Measurements from ENCODE around the gene PRDM13. TPM values are rescaled to one million over a fixed set of nuclear protein-coding genes. Genes with fewer than 3 reads are reported as not detected.
"Not testable (repeated sequence)": the region's sequence is repeated elsewhere in the genome, so short reads cannot be mapped to it uniquely, and the experiment has no call there.

Gene PRDM13
- total RNA-seq, 4 donors from 2014 or later: not detected

DNA sequence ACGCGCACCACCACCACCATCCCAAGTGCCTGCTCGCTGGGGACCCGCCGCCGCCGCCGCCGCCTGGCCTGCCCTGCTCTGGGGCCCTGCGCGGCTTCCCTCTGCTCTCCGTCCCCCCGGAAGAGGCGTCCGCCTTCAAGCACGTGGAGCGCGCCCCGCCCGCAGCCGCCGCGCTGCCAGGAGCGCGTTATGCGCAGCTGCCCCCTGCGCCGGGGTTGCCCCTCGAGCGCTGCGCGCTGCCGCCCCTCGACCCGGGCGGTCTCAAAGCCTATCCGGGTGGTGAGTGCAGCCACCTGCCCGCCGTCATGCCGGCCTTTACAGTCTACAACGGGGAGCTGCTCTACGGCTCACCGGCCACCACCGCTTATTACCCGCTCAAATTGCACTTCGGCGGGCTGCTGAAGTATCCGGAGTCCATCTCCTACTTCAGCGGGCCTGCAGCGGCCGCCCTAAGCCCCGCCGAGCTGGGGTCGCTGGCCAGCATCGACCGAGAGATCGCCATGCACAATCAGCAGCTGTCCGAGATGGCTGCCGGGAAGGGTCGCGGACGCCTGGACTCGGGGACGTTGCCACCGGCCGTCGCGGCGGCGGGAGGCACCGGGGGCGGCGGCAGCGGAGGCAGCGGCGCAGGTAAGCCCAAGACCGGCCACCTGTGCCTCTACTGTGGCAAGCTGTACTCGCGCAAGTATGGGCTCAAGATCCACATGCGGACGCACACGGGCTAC, 7.2 kb downstream of the PRDM13 start:
- peak overlapping the region; percentile 51 to 61 (median 57) for H3K4me3 ChIP-seq
- TF ChIP-seq, protein P1, sequence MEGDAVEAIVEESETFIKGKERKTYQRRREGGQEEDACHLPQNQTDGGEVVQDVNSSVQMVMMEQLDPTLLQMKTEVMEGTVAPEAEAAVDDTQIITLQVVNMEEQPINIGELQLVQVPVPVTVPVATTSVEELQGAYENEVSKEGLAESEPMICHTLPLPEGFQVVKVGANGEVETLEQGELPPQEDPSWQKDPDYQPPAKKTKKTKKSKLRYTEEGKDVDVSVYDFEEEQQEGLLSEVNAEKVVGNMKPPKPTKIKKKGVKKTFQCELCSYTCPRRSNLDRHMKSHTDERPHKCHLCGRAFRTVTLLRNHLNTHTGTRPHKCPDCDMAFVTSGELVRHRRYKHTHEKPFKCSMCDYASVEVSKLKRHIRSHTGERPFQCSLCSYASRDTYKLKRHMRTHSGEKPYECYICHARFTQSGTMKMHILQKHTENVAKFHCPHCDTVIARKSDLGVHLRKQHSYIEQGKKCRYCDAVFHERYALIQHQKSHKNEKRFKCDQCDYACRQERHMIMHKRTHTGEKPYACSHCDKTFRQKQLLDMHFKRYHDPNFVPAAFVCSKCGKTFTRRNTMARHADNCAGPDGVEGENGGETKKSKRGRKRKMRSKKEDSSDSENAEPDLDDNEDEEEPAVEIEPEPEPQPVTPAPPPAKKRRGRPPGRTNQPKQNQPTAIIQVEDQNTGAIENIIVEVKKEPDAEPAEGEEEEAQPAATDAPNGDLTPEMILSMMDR (IDR thresholded peaks at IDR 0.05): no peak
- H3K27ac ChIP-seq (replicated peaks in 1 of 4): no peak overlapping the region
- no CpG with 5 or more reads among the region's 82 CpGs for WGBS
- H3K4me1 ChIP-seq: peaks cover 21 to 31% (median 27%) of the 10 kb centered on the region in 4 donors
- peaks cover 0 to 100% (median 89%) of the 10 kb centered on the region in 4 donors for H3K27me3 ChIP-seq
- intact Hi-C loops (cut with DNase I): no loop called here
- peaks cover 0 to 7% (median 0%) of the 10 kb centered on the region in 4 donors for H3K9me3 ChIP-seq
- no peaks in the 10 kb centered on the region for H3K36me3 ChIP-seq
- no peak for DNase-seq (ENCODE audit: extremely low spot score)

DNA sequence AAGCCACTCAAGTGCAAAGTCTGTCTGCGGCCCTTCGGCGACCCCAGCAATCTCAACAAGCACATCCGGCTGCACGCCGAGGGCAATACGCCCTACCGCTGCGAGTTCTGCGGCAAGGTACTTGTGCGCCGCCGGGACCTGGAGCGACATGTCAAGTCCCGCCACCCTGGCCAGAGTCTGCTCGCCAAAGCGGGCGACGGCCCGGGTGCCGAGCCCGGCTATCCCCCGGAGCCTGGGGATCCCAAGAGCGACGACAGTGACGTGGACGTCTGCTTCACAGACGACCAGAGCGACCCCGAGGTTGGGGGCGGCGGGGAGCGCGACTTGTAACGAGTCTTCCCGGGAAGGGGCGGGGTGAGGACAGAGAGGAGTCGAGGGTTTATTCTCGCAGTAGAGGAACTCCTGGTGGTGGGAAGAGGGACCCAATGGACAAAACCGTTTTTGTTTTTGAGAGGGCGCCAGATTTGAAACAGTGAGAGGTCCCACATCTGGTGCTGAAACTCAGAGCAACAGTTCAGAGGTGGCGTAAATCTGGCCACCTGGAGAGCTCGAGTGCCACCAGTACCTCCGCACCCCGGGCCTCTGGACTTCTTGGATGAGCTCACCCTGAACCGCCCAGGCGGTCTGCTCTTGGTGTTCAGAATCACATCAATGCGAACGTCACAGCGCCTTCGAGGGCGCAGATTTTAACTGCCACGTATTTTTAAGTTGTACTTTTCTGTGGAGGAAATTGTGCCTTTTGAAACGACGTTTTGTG, 8.0 kb downstream of the PRDM13 start:
- intact Hi-C loops (cut with DNase I): no loop called here
- TF ChIP-seq EP300 (IDR thresholded peaks at IDR 0.05) (no peak), POLR2AphosphoS5 (IDR thresholded peaks at IDR 0.05) (no peak), POLR2A (IDR thresholded peaks at IDR 0.05; ENCODE audit: low read depth) (no peak)
- TF ChIP-seq, protein P1 (IDR thresholded peaks at IDR 0.05): no peak
- Histone ChIP-seq H3K27ac (replicated peaks in 1 of 4) (no peak overlapping the region), H3K27me3 (peaks cover 0 to 100% (median 88%) of the 10 kb centered on the region in 4 donors), H3K4me1 (peaks cover 21 to 35% (median 32%) of the 10 kb centered on the region in 4 donors), H3K4me3 (peak overlapping the region; percentile 51 to 61 (median 57)), H3K9me3 (peaks cover 0 to 7% (median 0%) of the 10 kb centered on the region in 4 donors), H3K36me3 (no peaks in the 10 kb centered on the region)
- DNase-seq (ENCODE audit: extremely low spot score): no peak
- WGBS: 7% methylated on average over 34 of the region's 55 CpGs

DNA sequence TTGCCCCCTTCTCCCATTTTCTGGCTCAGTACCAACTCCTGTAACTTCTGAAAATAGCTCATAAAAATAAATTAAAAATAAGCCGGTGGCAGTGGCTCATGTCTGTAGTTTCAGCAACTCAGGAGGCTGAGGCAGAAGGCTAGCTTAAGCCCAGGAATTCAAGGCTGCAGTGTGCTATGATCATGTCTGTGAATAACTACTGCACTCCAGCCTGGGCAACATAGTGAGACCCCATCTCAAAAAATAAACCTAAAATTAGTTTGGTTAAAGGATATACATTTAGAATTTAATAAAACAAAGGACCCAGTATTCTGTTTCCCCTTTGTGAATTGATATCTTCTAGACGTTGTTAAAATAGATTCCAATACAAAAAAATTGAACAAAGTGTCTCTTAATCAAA, 10.5 kb downstream of the PRDM13 start:
- Histone ChIP-seq H3K4me1 (peaks cover 21 to 35% (median 32%) of the 10 kb centered on the region in 4 donors), H3K9me3 (peaks cover 0 to 7% (median 0%) of the 10 kb centered on the region in 4 donors), H3K36me3 (no peaks in the 10 kb centered on the region), H3K27me3 (peaks cover 0 to 99% (median 79%) of the 10 kb centered on the region in 4 donors), H3K27ac (replicated peaks in 1 of 4) (no peak overlapping the region), H3K4me3 (no peak overlapping the region)
- TF ChIP-seq EP300 (IDR thresholded peaks at IDR 0.05) (no peak), POLR2AphosphoS5 (IDR thresholded peaks at IDR 0.05) (no peak), POLR2A (IDR thresholded peaks at IDR 0.05; ENCODE audit: low read depth) (no peak)
- TF ChIP-seq, protein P1 (IDR thresholded peaks at IDR 0.05): no peak
- 52% methylated on average over 2 of the region's 2 CpGs for WGBS
- intact Hi-C loops (cut with DNase I): no loop called here
- no peak for DNase-seq (ENCODE audit: extremely low spot score)

DNA sequence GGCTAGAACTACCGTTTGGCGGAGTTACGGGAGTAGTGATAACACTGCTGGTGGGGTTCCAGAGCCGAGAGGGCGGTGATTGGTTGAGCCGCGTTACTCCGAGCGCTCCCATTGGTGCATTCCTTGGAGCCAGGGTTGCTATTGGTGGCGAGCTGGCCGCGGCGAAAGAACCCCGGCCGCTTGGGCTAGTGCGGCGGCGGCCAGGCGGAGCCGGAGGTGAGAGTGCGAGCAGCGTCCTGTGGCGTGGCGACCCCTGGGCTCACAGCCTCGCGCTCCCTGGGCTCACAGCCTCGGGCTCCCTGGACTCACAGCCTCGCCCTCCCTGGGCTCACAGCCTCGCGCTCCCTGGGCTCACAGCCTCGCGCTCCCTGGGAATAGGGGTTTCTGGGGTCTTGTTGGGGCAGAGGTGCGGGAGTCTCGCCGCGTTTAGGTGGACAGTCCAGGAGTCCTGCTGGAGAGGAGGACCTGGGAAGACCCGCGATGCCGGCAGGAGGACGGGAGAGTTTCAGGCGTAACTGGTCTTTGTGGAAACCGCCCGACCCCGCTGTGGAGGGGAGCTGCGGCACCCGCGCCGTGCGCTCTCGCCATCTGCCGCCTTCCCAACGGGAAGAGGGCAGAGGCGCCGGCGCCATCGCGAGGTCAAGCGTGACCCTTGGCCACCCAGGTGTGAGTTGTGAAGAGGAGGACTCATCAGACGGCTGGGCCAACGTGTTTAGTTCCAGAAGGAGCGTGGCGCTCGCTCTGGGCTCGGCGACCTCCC, 12.2 kb downstream of the PRDM13 start:
- intact Hi-C loops (cut with DNase I): no loop called here
- Histone ChIP-seq H3K27ac (replicated peaks in 1 of 4) (no peak overlapping the region), H3K9me3 (peaks cover 0 to 7% (median 0%) of the 10 kb centered on the region in 4 donors), H3K36me3 (no peaks in the 10 kb centered on the region), H3K27me3 (peaks cover 0 to 94% (median 65%) of the 10 kb centered on the region in 4 donors), H3K4me1 (peaks cover 11 to 22% (median 19%) of the 10 kb centered on the region in 4 donors), H3K4me3 (no peak overlapping the region)
- DNase-seq (ENCODE audit: extremely low spot score): no peak
- 2% methylated on average over 34 of the region's 65 CpGs for WGBS
- TF ChIP-seq POLR2A (IDR thresholded peaks at IDR 0.05; ENCODE audit: low read depth) (no peak), EP300 (IDR thresholded peaks at IDR 0.05) (no peak)

DNA sequence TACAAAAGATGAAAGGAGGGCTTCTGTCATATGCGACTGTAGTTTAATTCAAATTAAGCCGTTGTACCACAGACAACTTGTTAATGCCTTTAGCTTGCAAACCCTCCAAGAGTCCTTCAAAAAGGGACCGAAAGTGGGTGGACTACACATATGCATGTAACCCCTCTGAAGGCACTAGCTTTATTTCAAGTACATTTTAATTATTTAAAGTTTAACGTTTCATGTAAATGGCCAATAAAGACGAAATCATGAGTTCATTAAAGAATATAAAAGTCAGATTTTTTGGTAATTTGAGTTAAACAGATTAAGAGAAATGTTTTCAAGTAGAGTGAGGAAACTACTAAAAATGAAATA, 12.8 kb downstream of the PRDM13 start:
- intact Hi-C loops (cut with DNase I): no loop called here
- no peak for DNase-seq (ENCODE audit: extremely low spot score)
- Histone ChIP-seq H3K27me3 (peaks cover 0 to 94% (median 59%) of the 10 kb centered on the region in 4 donors), H3K9me3 (peaks cover 0 to 7% (median 0%) of the 10 kb centered on the region in 4 donors), H3K4me3 (no peak overlapping the region), H3K27ac (replicated peaks in 1 of 4) (no peak overlapping the region), H3K4me1 (peaks cover 5 to 16% (median 13%) of the 10 kb centered on the region in 4 donors), H3K36me3 (no peaks in the 10 kb centered on the region)
- TF ChIP-seq POLR2AphosphoS5 (IDR thresholded peaks at IDR 0.05) (no peak), POLR2A (IDR thresholded peaks at IDR 0.05; ENCODE audit: low read depth) (no peak), EP300 (IDR thresholded peaks at IDR 0.05) (no peak)
- TF ChIP-seq, protein P1 (IDR thresholded peaks at IDR 0.05): no peak
- WGBS: 18% methylated on average over 5 of the region's 5 CpGs

DNA sequence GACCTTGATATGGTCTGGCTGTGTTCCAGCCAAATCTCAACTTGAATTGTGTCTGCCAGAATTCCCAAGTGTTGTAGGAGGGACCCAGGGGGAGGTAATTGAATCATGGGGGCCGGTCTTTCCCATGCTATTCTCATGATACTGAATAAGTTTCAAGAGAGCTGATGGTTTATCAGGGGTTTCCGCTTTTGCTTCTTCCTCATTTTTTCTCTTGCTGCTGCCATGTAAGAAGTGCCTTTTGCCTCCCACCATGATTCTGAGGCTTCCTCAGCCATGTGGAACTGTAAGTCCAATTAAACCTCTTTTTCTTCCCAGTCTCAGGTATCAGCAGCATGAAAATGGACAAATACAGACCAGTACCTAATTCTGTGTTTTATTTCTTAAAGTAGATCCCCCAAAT, 15.4 kb downstream of the PRDM13 start:
- intact Hi-C loops (cut with DNase I); H3K9me3 ChIP-seq; H3K27ac ChIP-seq (replicated peaks in 1 of 4); H3K4me3 ChIP-seq; H3K36me3 ChIP-seq; H3K4me1 ChIP-seq; DNase-seq (ENCODE audit: extremely low spot score): not testable (repeated sequence)
- H3K27me3 ChIP-seq: peaks cover 0 to 75% (median 32%) of the 10 kb centered on the region in 4 donors
- WGBS: 80% methylated on average over 2 of the region's 2 CpGs
